K562 (cell line): ENCODE data around the gene WASHC4. TPM values are rescaled to one million over a fixed set of nuclear protein-coding genes. Genes with fewer than 3 reads are reported as not detected.

ENCODE experiments used
- ATAC-seq: fragments of 200-7000 bp; cut with Tn5 transposase; 3 replicates; pipeline ENCODE4 v1.9.1; 2020; ENCODE audit warnings: moderate library complexity
- BruUV-seq: library from RNA; stranded (reverse); fragments of 400-500 nt; replicated peaks from 2 replicates; lab custom pipeline; 2021; lab: Mats Ljungman, UMichigan
- CTCF ChIA-PET: fragments of 300-600 bp; formaldehyde crosslinking; extraction: SDS; loops from one replicate; lab custom pipeline; 2021; ENCODE audit warnings: low intra/inter-chr PET ratio; lab: Yijun Ruan, JAX
- POLR2A ChIA-PET: fragments of 300-600, 350-650 bp; sonication (Branson Sonifier 250); formaldehyde crosslinking; extraction: SDS; loops from one replicate; lab custom pipeline; 2021; ENCODE audit warnings: antibody characterized with exemption, inconsistent platforms; lab: Yijun Ruan, JAX
- DNase-seq, 4 experiments: peaks; one replicate each; pipeline versions ENCODE4 v3.0.0 to v3.0.0-alpha.2; 2011 to 2018; ENCODE audit warnings: low spot score in 3 of 4, mixed read lengths in 3 of 4; ENCODE audit errors: extremely low read depth in 1 of 4
- FAIRE-seq: peaks from 2 replicates; lab custom pipeline; 2011; peaks lifted over from hg19 to GRCh38; lab: Jason Lieb, UNC
- H2AFZ ChIP-seq: 2 replicates; pipeline ENCODE4 v1.6.0; 2011; ENCODE audit warnings: low read depth, low read length, control low read depth, inconsistent platforms
- H3K27ac ChIP-seq: fragments of 200-600 bp; 3 replicates; pipeline ENCODE4 v1.8.0; 2011; ENCODE audit warnings: low read depth, mild to moderate bottlenecking, control low read depth, inconsistent platforms, low read length, moderate library complexity, mixed read lengths; ENCODE audit errors: extremely low read depth
- H3K27me3 ChIP-seq, 2 experiments: fragments of 300-600 bp in 1 of 2; 2 replicates in 1 of 2; 3 replicates in 1 of 2; pipeline versions ENCODE4 v1.6.0 to v1.8.0; 2011; ENCODE audit warnings: inconsistent platforms in 2 of 2, low read length in 2 of 2, mild to moderate bottlenecking in 1 of 2, mixed read lengths in 1 of 2, moderate library complexity in 1 of 2; ENCODE audit not compliant: control insufficient read depth in 2 of 2, insufficient read depth in 2 of 2
- H3K36me3 ChIP-seq: fragments of 300-600 bp; 3 replicates; pipeline ENCODE4 v1.8.0; 2011; ENCODE audit warnings: mild to moderate bottlenecking, low read length, inconsistent platforms; ENCODE audit not compliant: control insufficient read depth, insufficient read depth
- H3K4me1 ChIP-seq, 2 experiments: fragments of 200-600 bp in 1 of 2; replicated peaks in 1 of 2; 2 replicates in 1 of 2; 3 replicates in 1 of 2; pipeline versions ENCODE4 v1.5.1 to v1.8.0; 2011; ENCODE audit warnings: inconsistent platforms in 2 of 2, low read length in 2 of 2, mild to moderate bottlenecking in 1 of 2, mixed read lengths in 1 of 2, moderate library complexity in 1 of 2; ENCODE audit not compliant: control insufficient read depth in 2 of 2, insufficient read depth in 2 of 2
- H3K4me2 ChIP-seq: 2 replicates; pipeline ENCODE4 v1.6.1; 2011; ENCODE audit warnings: low read length, control low read depth, inconsistent platforms, mixed read lengths; ENCODE audit not compliant: insufficient read depth
- H3K4me3 ChIP-seq: fragments of 200-600 bp; sonication (generic), shearing (Covaris generic); 2 replicates; pipeline ENCODE4 v1.5.1; 2016; ENCODE audit warnings: control low read depth, inconsistent platforms
- H3K79me2 ChIP-seq: fragments of 200-600 bp; 3 replicates; pipeline ENCODE4 v1.8.0; 2011; ENCODE audit warnings: low read length, inconsistent platforms; ENCODE audit not compliant: control insufficient read depth, insufficient read depth
- H3K9ac ChIP-seq, 2 experiments: 2 replicates each; pipeline versions ENCODE4 v1.6.0 to v1.6.1; 2011; ENCODE audit warnings: low read depth in 2 of 2, low read length in 2 of 2, control low read depth in 1 of 2, inconsistent platforms in 1 of 2, mild to moderate bottlenecking in 1 of 2, mixed read lengths in 1 of 2; ENCODE audit not compliant: insufficient read depth in 1 of 2
- H3K9me1 ChIP-seq: one replicate; pipeline ENCODE4 v1.6.0; 2011; ENCODE audit warnings: inconsistent platforms, mild to moderate bottlenecking, low read length, moderate library complexity; ENCODE audit not compliant: control insufficient read depth, insufficient read depth
- H3K9me3 ChIP-seq: replicated peaks from 2 replicates; pipeline ENCODE4 v1.5.1; 2011; ENCODE audit warnings: low read depth, low read length, inconsistent platforms; ENCODE audit not compliant: control insufficient read depth, insufficient read depth
- H4K20me1 ChIP-seq: replicated peaks from 2 replicates; pipeline ENCODE4 v1.6.1; 2011; ENCODE audit warnings: low read length, inconsistent platforms, mixed read lengths; ENCODE audit not compliant: control insufficient read depth, insufficient read depth
- BRCA1 ChIP-seq, 2 experiments: fragments of 450-650 bp in 1 of 2; sonication (generic) in 1 of 2; formaldehyde crosslinking in 1 of 2; IDR thresholded peaks; 2 replicates each; pipeline versions ENCODE4 v1.5.0 to v1.6.1; 2017 to 2020; ENCODE audit warnings: mild to moderate bottlenecking in 1 of 2, missing genetic modification reagents in 1 of 2
- CBFA2T3 ChIP-seq: fragments of 450-650 bp; IDR thresholded peaks from 2 replicates; pipeline ENCODE4 v1.6.1; 2017
- CEBPG ChIP-seq, 3 experiments: fragments of 200-800 bp in 1 of 3; sonication (Bioruptor generic) in 1 of 3; sonication (generic) in 1 of 3; formaldehyde crosslinking in 1 of 3; IDR thresholded peaks in 2 of 3; conservative IDR thresholded peaks in 1 of 3; 2 replicates each; pipeline versions ENCODE4 v1.6.1 to v1.8.0; 2016 to 2022; ENCODE audit warnings: missing compliant biosample characterization in 2 of 3, missing genetic modification characterization in 2 of 3, mild to moderate bottlenecking in 1 of 3, missing genetic modification reagents in 1 of 3
- E2F3 ChIP-seq: fragments of 250-450 bp; sonication (Bioruptor Pico); IDR thresholded peaks from 2 replicates; pipeline ENCODE4 v1.4.0; 2020; ENCODE audit warnings: mild to moderate bottlenecking
- ESRRA ChIP-seq: fragments of 450-650 bp; IDR thresholded peaks from 2 replicates; pipeline ENCODE4 v1.6.1; 2014; ENCODE audit warnings: low read depth, mild to moderate bottlenecking, moderate library complexity, borderline replicate concordance
- FOXO4 ChIP-seq: fragments of 450-650 bp; formaldehyde crosslinking; IDR thresholded peaks from 2 replicates; pipeline ENCODE4 v1.4.0; 2020; ENCODE audit warnings: mild to moderate bottlenecking, moderate library complexity
- GABPB2 ChIP-seq: fragments of 250-450 bp; sonication (Bioruptor Pico); conservative IDR thresholded peaks from 2 replicates; pipeline ENCODE4 v1.5.1; 2021; ENCODE audit warnings: mild to moderate bottlenecking
- HES1 ChIP-seq: fragments of 450-650 bp; IDR thresholded peaks from 2 replicates; pipeline ENCODE4 v1.6.1; 2016; ENCODE audit warnings: low read depth, mild to moderate bottlenecking, moderate library complexity
- KDM1A ChIP-seq, 2 experiments: fragments of 450-650 bp; IDR thresholded peaks; 2 replicates each; pipeline ENCODE4 v1.6.1; 2016; ENCODE audit warnings: mild to moderate bottlenecking in 2 of 2
- MEIS2 ChIP-seq: fragments of 450-650 bp; IDR thresholded peaks from 2 replicates; pipeline ENCODE4 v1.6.1; 2014; ENCODE audit warnings: mild to moderate bottlenecking; ENCODE audit not compliant: partially characterized antibody
- OTX1 ChIP-seq: fragments of 450-650 bp; formaldehyde crosslinking; IDR thresholded peaks from 2 replicates; pipeline ENCODE4 v1.4.0; 2022; ENCODE audit warnings: mild to moderate bottlenecking
- POLR3A ChIP-seq: IDR thresholded peaks from 2 replicates; pipeline ENCODE4 v1.6.1; 2011; ENCODE audit warnings: borderline replicate concordance, mild to moderate bottlenecking, moderate library complexity; ENCODE audit not compliant: insufficient read length, insufficient read depth; ENCODE audit errors: extremely low read depth
- RCOR1 ChIP-seq, 2 experiments: IDR thresholded peaks; 2 replicates each; pipeline ENCODE4 v1.6.1; 2012; ENCODE audit warnings: low read depth in 2 of 2, low read length in 2 of 2, borderline replicate concordance in 1 of 2, improper control_type of control experiment in 1 of 2
- SOX6 ChIP-seq: fragments of 450-650 bp; IDR thresholded peaks from 2 replicates; pipeline ENCODE4 v1.6.1; 2014; ENCODE audit warnings: mild to moderate bottlenecking
- SPI1 ChIP-seq: IDR thresholded peaks from 2 replicates; pipeline ENCODE4 v1.6.1; 2011; ENCODE audit warnings: low read depth, low read length, control low read depth, borderline replicate concordance
- TEAD4 ChIP-seq, 2 experiments: sonication (generic) in 1 of 2; formaldehyde crosslinking in 1 of 2; IDR thresholded peaks; 2 replicates each; pipeline versions ENCODE4 v1.6.1 to v1.8.0; 2012 to 2022; ENCODE audit warnings: borderline replicate concordance in 1 of 2, inconsistent platforms in 1 of 2, low read length in 1 of 2, mild to moderate bottlenecking in 1 of 2, missing genetic modification reagents in 1 of 2
- ZNF133 ChIP-seq: fragments of 250-450 bp; sonication (Bioruptor Pico); IDR thresholded peaks from 2 replicates; pipeline ENCODE4 v1.4.0; 2020; ENCODE audit warnings: mild to moderate bottlenecking
- ZNF395 ChIP-seq: fragments of 200-800 bp; sonication (Bioruptor generic); IDR thresholded peaks from 2 replicates; pipeline ENCODE4 v1.6.1; 2017; ENCODE audit warnings: missing genetic modification characterization, missing compliant biosample characterization
- WGBS: fragments of 100-300 bp; shearing (Covaris generic); methylation state at CpG from one replicate; pipeline ENCODE4 v1.1.6; 2016; ENCODE audit warnings: low coverage, mixed read lengths; ENCODE audit not compliant: insufficient coverage; ENCODE audit errors: missing lambda C conversion rate; 5-methylcytosine and 5-hydroxymethylcytosine counted together
- in situ Hi-C: fragments of 300-500 bp; cut with MboI; formaldehyde crosslinking; loops from 4 replicates; pipeline ENCODE4 v1.15.0; 2018; ENCODE audit warnings: inconsistent platforms, mixed read lengths
- intact Hi-C: fragments of 100-400 bp; cut with micrococcal nuclease; formaldehyde crosslinking; loops from 2 replicates; pipeline ENCODE4 v1.14.2; 2022
- polyA plus RNA-seq, 8 experiments: library from polyadenylated mRNA; depleted of rRNA in 4 of 8; stranded (reverse) in 5 of 8; unstranded in 3 of 8; fragments of >200 nt; fragmentation: Nextera tagmentation in 2 of 8; fragmentation: Illumina TruSeq in 1 of 8; extraction: Ambion mirVana in 2 of 8; extraction: Trizol in 1 of 8; gene quantifications; 2 replicates each; pipeline versions ENCODE4 v1.2.1 to v1.2.3, GENCODE V29; 2011 to 2014; ENCODE audit warnings: inconsistent platforms in 1 of 8, missing spikeins in 1 of 8
- total RNA-seq, 7 experiments: library from RNA; depleted of rRNA in 6 of 7; stranded (reverse); fragments of >200 nt in 6 of 7; fragmentation: Illumina TruSeq in 2 of 7; extraction: Trizol in 2 of 7; gene quantifications; 2 replicates each; pipeline versions ENCODE4 v1.2.1 to v1.2.3, GENCODE V29; 2011 to 2021; ENCODE audit warnings: low replicate concordance in 1 of 7

WASHC4 gene
- total and polyA plus RNA-seq, 9 of the 15 experiments (the other 6 are each of a cell fraction or from before 2014, with no cell fraction given) = 12.5 to 38.5 (median 21.3) TPM

GRCh38 chr12:105099356-105099755, 8.2 kb upstream of the WASHC4 start:
- peak; percentile 55; the same call in 2 of the 3 replicates for ATAC-seq

More at GRCh38 chr12:105099356-105099755, 8.2 kb upstream of the WASHC4 start:
- Histone ChIP-seq H3K36me3 (no peaks in the 10 kb centered on the region), H3K4me2 (no peak overlapping the region), H3K27ac (no peak overlapping the region), H3K4me1 (no peaks in the 10 kb centered on the region), H3K9me3 (no peaks in the 10 kb centered on the region; the same call in 1 of the 2 replicates), H2AFZ (no peak overlapping the region), H3K79me2 (no peaks in the 10 kb centered on the region), H3K9ac (no peak overlapping the region), H3K9me1 (no peaks in the 10 kb centered on the region), H4K20me1 (no peaks in the 10 kb centered on the region), H3K27me3 (no peaks in the 10 kb centered on the region), H3K4me3 (no peak overlapping the region)
- 19% methylated on average over 1 of the region's 1 CpG for WGBS
- no TSS peak for BruUV-seq
- POLR2A ChIA-PET = interaction anchor here (0.6 to 1.4 kb wide), 2 partner anchors 10 to 16 kb away, joined by 3 to 4 read pairs; no protein-coding TSS in a partner anchor
- no peak for FAIRE-seq
- in situ Hi-C loops (no loop called here), intact Hi-C loops (no loop called here)
- CTCF ChIA-PET = no interaction called here
- TF ChIP-seq POLR3A = no peak
- TF ChIP-seq ZNF395 (CRISPR knock-in tag) = no peak
- peak; percentile 44; the same call in 1 of the 2 replicates for TF ChIP-seq ESRRA
- TF ChIP-seq HES1 = 0 out of 2 replicates have a peak, but pooled peaks have one; percentile 44
- peak; percentile 66 for TF ChIP-seq SPI1
- peak; percentile 15 for TF ChIP-seq CBFA2T3
- peak in 1 of 2 experiments; percentile 79; a peak in 2 of 4 replicates for TF ChIP-seq RCOR1 (IDR thresholded peaks at IDR 0.05; ENCODE audit: borderline replicate concordance in 1 of 2, low read depth in 2 of 2, low read length in 2 of 2)
- no peak for TF ChIP-seq FOXO4 (CRISPR knock-in tag)
- TF ChIP-seq MEIS2 = peak; percentile 44
- TF ChIP-seq E2F3 (CRISPR knock-in tag) = no peak
- TF ChIP-seq BRCA1 (IDR thresholded peaks at IDR 0.05) = no peak
- TF ChIP-seq BRCA1 (CRISPR knock-in tag; IDR thresholded peaks at IDR 0.05) = no peak
- peak; percentile 45; the same call in 1 of the 2 replicates for TF ChIP-seq TEAD4 (IDR thresholded peaks at IDR 0.05; ENCODE audit: low read length)
- no peak for TF ChIP-seq TEAD4 (CRISPR knock-in tag; IDR thresholded peaks at IDR 0.05; ENCODE audit: borderline replicate concordance)
- TF ChIP-seq GABPB2 (CRISPR knock-in tag) = no peak
- TF ChIP-seq ZNF133 = no peak
- 0 out of 2 replicates have a peak, but pooled peaks have one; percentile 22 for TF ChIP-seq SOX6
- TF ChIP-seq CEBPG (CRISPR knock-in tag; IDR thresholded peaks at IDR 0.05) = peak; percentile 33; the same call in 1 of the 2 replicates
- TF ChIP-seq CEBPG (tag; conservative IDR thresholded peaks at IDR 0.05 in 1 of 2, IDR thresholded peaks at IDR 0.05 in 1 of 2) = no peak
- no peak for TF ChIP-seq OTX1 (CRISPR knock-in tag)
- peak; percentile 73 to 79 for TF ChIP-seq KDM1A (IDR thresholded peaks at IDR 0.05)
- no peak for DNase-seq
